Panc1 (cell line): ENCODE data around the gene MPPED1. TPM values are rescaled to one million over a fixed set of nuclear protein-coding genes. Genes with fewer than 3 reads are reported as not detected.

Experiments
- ATAC-seq: fragments of 200-7000 bp; cut with Tn5 transposase; 2 replicates; pipeline ENCODE4 v1.9.1; 2020; ENCODE audit warnings: mild to moderate bottlenecking, moderate library complexity
- BruUV-seq: library from RNA; stranded (reverse); fragments of 400-500 nt; replicated peaks from 2 replicates; lab custom pipeline; 2021; lab: Mats Ljungman, UMichigan
- CTCF ChIA-PET: fragments of 300-600 bp; sonication (Branson Sonifier 250); formaldehyde crosslinking; loops from one replicate; lab custom pipeline; 2022; ENCODE audit warnings: antibody characterized with exemption; lab: Charles Lee
- POLR2A ChIA-PET: fragments of 300-600 bp; sonication (Branson Sonifier 250); formaldehyde crosslinking; loops from one replicate; lab custom pipeline; 2022; ENCODE audit warnings: antibody characterized with exemption; lab: Charles Lee
- DNase-seq: peaks from one replicate; pipeline ENCODE4 v3.0.0-alpha.2; 2010; ENCODE audit warnings: low read depth, low spot score
- H3K27ac ChIP-seq: 2 replicates; pipeline ENCODE4 v1.5.1; 2011; ENCODE audit warnings: mild to moderate bottlenecking, low read length, inconsistent platforms
- H3K27me3 ChIP-seq: fragments of 200-500 bp; sonication (Bioruptor generic); 2 replicates; pipeline ENCODE4 v1.6.0; 2014; ENCODE audit warnings: low read length, inconsistent platforms; ENCODE audit not compliant: control insufficient read depth, insufficient read depth
- H3K36me3 ChIP-seq: fragments of 200-500 bp; sonication (Bioruptor generic); 2 replicates; pipeline ENCODE4 v1.5.1; 2014; ENCODE audit warnings: inconsistent platforms, mild to moderate bottlenecking, low read length, moderate library complexity; ENCODE audit not compliant: control insufficient read depth, insufficient read depth
- H3K4me1 ChIP-seq: 2 replicates; pipeline ENCODE4 v1.5.1; 2011; ENCODE audit warnings: inconsistent platforms, mild to moderate bottlenecking, low read length, moderate library complexity; ENCODE audit not compliant: control insufficient read depth, insufficient read depth
- H3K4me3 ChIP-seq, 2 experiments: 2 replicates each; pipeline ENCODE4 v1.5.1; 2011 to 2012; ENCODE audit warnings: low read depth in 2 of 2, low read length in 2 of 2, mild to moderate bottlenecking in 2 of 2, inconsistent platforms in 1 of 2, moderate library complexity in 1 of 2
- H3K9me3 ChIP-seq: fragments of 200-500 bp; sonication (Bioruptor generic); 2 replicates; pipeline ENCODE4 v1.5.1; 2014; ENCODE audit warnings: low read depth, mild to moderate bottlenecking, inconsistent platforms, low read length, moderate library complexity; ENCODE audit not compliant: control insufficient read depth, insufficient read depth
- CTCF ChIP-seq: fragments of 450-650 bp; IDR thresholded peaks from 2 replicates; pipeline ENCODE4 v1.5.1; 2017; ENCODE audit warnings: mild to moderate bottlenecking
- POLR2AphosphoS5 ChIP-seq: IDR thresholded peaks from 2 replicates; pipeline ENCODE4 v1.6.1; 2012; ENCODE audit warnings: mild to moderate bottlenecking, low read depth, low read length, moderate library complexity
- REST ChIP-seq, 2 experiments: IDR thresholded peaks; 2 replicates each; pipeline ENCODE4 v1.6.1; 2011 to 2012; ENCODE audit warnings: low read depth in 2 of 2, control low read depth in 1 of 2, low read length in 1 of 2, mild to moderate bottlenecking in 1 of 2, moderate library complexity in 1 of 2; ENCODE audit not compliant: insufficient read depth in 1 of 2
- SIN3A ChIP-seq: IDR thresholded peaks from 2 replicates; pipeline ENCODE4 v1.6.1; 2012; ENCODE audit warnings: low read depth, mild to moderate bottlenecking, low read length, moderate library complexity, borderline replicate concordance; ENCODE audit not compliant: insufficient read depth
- TCF7L2 ChIP-seq: IDR thresholded peaks from 2 replicates; pipeline ENCODE4 v1.6.1; 2011; ENCODE audit warnings: mild to moderate bottlenecking, low read depth, low read length, inconsistent platforms
- in situ Hi-C: cut with HindIII; loops from 2 replicates; pipeline ENCODE4 v1.10.0; 2016; ENCODE audit warnings: low sequenced_read_pairs, low pct_unique_long_range_greater_than_20kb
- intact Hi-C: fragments of 100-400 bp; cut with micrococcal nuclease; formaldehyde crosslinking; loops from one replicate; pipeline ENCODE4 v1.10.0; 2022; ENCODE audit not compliant: unreplicated experiment
- total RNA-seq: library from RNA; stranded (reverse); gene quantifications from one replicate; pipeline ENCODE4 v1.2.1, GENCODE V29; 2021; ENCODE audit not compliant: unreplicated experiment

Gene MPPED1
- total RNA-seq, 1 experiment from 2014 or later, result not detected

GRCh38 chr22:43438666-43439347 lies 27.0 kb downstream of the MPPED1 start:
- no peak for TF ChIP-seq REST (IDR thresholded peaks at IDR 0.05; ENCODE audit: insufficient read depth in 1 of 2, low read depth in 2 of 2, low read length in 1 of 2)
- TF ChIP-seq SIN3A, result no peak
- no peak for TF ChIP-seq CTCF
- Histone ChIP-seq H3K4me1 (no peaks in the 10 kb centered on the region; the same call in 1 of the 2 replicates), H3K27ac (no peak overlapping the region), H3K27me3 (no peaks in the 10 kb centered on the region), H3K36me3 (no peaks in the 10 kb centered on the region), H3K9me3 (no peaks in the 10 kb centered on the region), H3K4me3 (no peak overlapping the region)
- intact Hi-C loops, result no loop called here
- in situ Hi-C loops, result no loop called here
- no peak for DNase-seq
- ATAC-seq, result no peak
- BruUV-seq, result no TSS peak
- ChIA-PET POLR2A (no interaction called here), CTCF (no interaction called here)

- Histone ChIP-seq H3K9me3 (no peaks in the 10 kb centered on the region), H3K4me3 (no peak overlapping the region), H3K27ac (no peak overlapping the region), H3K4me1 (no peaks in the 10 kb centered on the region; the same call in 1 of the 2 replicates), H3K36me3 (no peaks in the 10 kb centered on the region), H3K27me3 (no peaks in the 10 kb centered on the region)
- no TSS peak for BruUV-seq
- in situ Hi-C loops (no loop called here), intact Hi-C loops (no loop called here)
- ChIA-PET CTCF (no interaction called here), POLR2A (no interaction called here)
- ATAC-seq, result no peak
- no peak for DNase-seq
- TF ChIP-seq SIN3A (no peak), CTCF (no peak), TCF7L2 (no peak), POLR2AphosphoS5 (no peak), REST (IDR thresholded peaks at IDR 0.05; ENCODE audit: insufficient read depth in 1 of 2, low read depth in 2 of 2, low read length in 1 of 2) (no peak)
Observed at GRCh38 chr22:43439368-43440103, 27.7 kb downstream of the MPPED1 start.
